Smooth muscle cell of the umbilical artery (primary cell): ENCODE measurements around the gene PRR29. TPM values are rescaled to one million over a fixed set of nuclear protein-coding genes. Genes with fewer than 3 reads are reported as not detected.

Experiments
- total RNA-seq: library from RNA; depleted of rRNA; stranded (reverse); fragments of >200 nt; gene quantifications from 2 replicates; pipeline ENCODE4 v1.2.3, GENCODE V29; 2014

Gene PRR29
- total RNA-seq: 0.18 and 1.2 TPM in 2 replicates

GRCh38 chr17:63998050-63998720, at the start of gene PRR29:
TSS of gene PRR29 (plus strand) at chr17:63998351. CDS start at chr17:63998365, 14 bp downstream.

GRCh38 chr17:63972796-63973195, 25.4 kb upstream of the PRR29 start, which contains the start of gene SCN4A:
TSS of gene SCN4A (minus strand) at chr17:63972918. CDS start at chr17:63972841, 77 bp downstream.

GRCh38 chr17:64020056-64020766, 22.1 kb downstream of the PRR29 start, which contains the start of gene ICAM2:
TSS of gene ICAM2 (minus strand) at chr17:64020633. CDS start at chr17:64006691, 13,942 bp downstream.

Other genes starting within 250 kb of the PRR29 start
- gene CCDC47, start 224.8 kb upstream of the PRR29 start, total RNA-seq: 87.6 and 102 TPM in 2 replicates
- 68.6 and 103 TPM in 2 replicates for gene DDX42, start 224.2 kb upstream of the PRR29 start, total RNA-seq
- gene PSMC5, start 170.9 kb upstream of the PRR29 start, total RNA-seq: 45.4 and 62.9 TPM in 2 replicates
- gene FTSJ3, start 170.7 kb upstream of the PRR29 start, total RNA-seq: 57.6 and 65.3 TPM in 2 replicates
- 61.5 and 65.2 TPM in 2 replicates for gene SMARCD2, start 155.7 kb upstream of the PRR29 start, total RNA-seq
- gene CSH2, start 124.7 kb upstream of the PRR29 start, total RNA-seq: not detected in 2 replicates
- not detected in 2 replicates for gene GH2, start 116.4 kb upstream of the PRR29 start, total RNA-seq
- not detected in 2 replicates for gene CSH1, start 101.8 kb upstream of the PRR29 start, total RNA-seq
- gene CSHL1, start 87.1 kb upstream of the PRR29 start, total RNA-seq: not detected in 2 replicates
- not detected in 2 replicates for gene GH1, start 79.5 kb upstream of the PRR29 start, total RNA-seq
- not detected in 2 replicates for gene CD79B, start 66.0 kb upstream of the PRR29 start, total RNA-seq
- not detected in 2 replicates for gene SCN4A, start 25.4 kb upstream of the PRR29 start, total RNA-seq
- gene ICAM2, start 22.3 kb downstream of the PRR29 start, total RNA-seq: 2.1 and 4.2 TPM in 2 replicates
- 27.4 and 41.6 TPM in 2 replicates for gene ERN1, start 131.8 kb downstream of the PRR29 start, total RNA-seq